GM21576 (cell line): ENCODE measurements around the gene CSNK2A3.

Source experiments
- ATAC-seq: cut with Tn5 transposase; IDR thresholded peaks from one replicate; pipeline ENCODE4 v1.9.1; 2021; ENCODE audit warnings: mild to moderate bottlenecking, moderate library complexity; ENCODE audit not compliant: unreplicated experiment

CSNK2A3 gene

DNA sequence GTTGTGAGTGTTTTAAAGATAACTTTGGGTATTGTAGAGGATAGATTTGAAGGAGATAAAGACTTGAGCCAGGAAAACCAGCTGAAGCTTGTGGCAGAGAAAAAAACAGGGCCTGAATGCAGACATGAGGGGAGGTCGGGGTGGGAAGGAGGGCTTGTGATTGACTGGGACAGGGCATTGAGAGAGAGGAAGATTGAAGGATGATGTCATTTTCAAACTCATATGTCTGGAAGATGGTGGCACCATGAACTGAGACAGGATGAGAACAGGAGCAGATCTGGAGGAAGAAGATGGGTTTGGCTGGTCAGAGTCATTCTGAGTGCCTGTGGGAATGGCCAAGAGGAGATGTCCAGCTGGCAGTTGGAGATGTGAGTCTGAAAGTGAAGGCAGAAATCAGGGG is 14.7 kb downstream of the CSNK2A3 start:
- ATAC-seq = no peak

GRCh38 chr11:11336664-11337063 is 16.4 kb downstream of the CSNK2A3 start:
- no peak for ATAC-seq

DNA sequence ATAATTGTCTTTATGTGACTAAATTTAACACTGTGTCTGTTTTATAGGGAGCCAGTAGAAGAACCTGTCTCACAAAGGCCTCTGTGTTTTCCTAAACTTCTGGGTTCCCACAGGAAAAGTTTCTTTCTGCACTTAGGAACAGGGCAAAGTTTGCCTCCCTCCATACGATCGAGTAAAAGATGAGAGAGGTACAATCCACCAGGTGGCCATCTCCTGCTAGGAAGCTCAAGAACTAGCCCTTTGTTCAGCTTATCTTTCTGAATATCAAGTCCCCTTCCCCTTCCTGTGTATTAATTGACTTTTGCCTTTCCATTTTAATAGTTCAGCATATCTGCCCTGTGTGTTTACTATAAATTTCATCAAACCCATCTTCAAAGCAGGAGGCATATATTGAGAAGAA is 18.0 kb downstream of the CSNK2A3 start:
- no peak for ATAC-seq

- ATAC-seq = no peak
Observed at GRCh38 chr11:11334607-11335006, 18.4 kb downstream of the CSNK2A3 start.

DNA sequence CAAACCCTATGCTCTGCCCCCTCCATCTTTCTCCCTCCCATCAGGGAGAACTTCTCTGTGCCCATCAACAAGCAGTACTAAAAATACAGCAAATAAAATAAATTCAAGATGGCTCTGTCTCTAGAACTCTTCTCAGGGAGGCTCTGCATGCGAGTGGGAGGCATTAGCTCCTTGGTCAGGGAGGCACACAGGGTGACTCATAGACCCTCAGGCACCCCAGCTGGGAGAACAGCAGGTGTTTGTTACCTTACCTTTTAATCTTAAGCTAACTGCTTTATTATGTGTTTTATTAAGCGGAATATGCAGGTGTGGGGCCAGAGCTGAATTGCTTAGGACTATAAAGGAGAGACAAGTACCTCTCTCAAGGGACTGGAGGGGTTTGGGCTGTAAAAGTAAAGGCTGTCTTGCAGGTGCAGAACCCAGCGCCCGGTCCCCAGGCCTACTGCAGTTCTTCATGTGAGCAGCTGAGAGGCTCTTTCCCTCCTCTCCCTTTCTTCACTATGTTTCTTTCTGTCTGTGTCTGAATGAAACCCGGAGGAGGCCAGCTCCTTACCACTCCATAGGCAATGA is 20.8 kb downstream of the CSNK2A3 start:
- ATAC-seq = no peak

GRCh38 chr11:11329062-11329806 is 23.8 kb downstream of the CSNK2A3 start:
- ATAC-seq = no peak

DNA sequence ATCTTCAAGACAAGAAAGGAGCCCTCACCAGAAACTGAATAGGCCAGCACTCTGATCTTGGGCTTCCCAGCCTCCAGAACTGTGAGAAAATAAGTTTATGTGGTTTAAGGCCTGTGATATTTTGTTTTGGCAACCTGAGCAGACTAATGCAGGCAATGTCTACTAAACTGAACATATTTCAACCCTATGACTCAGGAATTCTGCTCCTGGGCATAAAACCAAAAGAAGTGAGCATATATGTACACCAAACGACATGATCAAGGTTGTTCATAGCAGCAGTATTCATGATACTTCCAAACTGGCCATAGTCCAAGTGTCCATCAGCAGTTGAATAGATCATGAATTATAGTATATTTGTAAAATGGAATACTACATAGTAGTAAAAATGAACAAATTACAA is 29.0 kb downstream of the CSNK2A3 start:
- no peak for ATAC-seq

DNA sequence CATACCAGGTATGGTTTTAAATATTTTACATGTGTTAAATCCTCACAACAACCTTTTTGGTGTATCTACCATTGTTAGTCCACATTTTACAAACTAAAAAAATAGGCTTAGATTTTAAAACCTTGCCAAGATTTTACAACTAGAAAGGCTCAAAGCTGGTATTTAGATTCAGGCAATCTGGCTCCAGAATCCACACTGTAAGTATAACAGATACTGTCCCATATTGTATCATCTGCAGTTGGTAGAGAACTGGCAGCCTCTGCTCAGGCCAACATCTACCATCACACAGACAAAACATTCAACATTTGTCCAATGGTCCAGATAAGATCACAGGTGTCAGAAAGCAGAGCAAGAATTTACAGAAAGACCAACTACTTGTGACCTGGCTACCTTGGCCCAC is 30.9 kb downstream of the CSNK2A3 start:
- ATAC-seq = no peak

DNA sequence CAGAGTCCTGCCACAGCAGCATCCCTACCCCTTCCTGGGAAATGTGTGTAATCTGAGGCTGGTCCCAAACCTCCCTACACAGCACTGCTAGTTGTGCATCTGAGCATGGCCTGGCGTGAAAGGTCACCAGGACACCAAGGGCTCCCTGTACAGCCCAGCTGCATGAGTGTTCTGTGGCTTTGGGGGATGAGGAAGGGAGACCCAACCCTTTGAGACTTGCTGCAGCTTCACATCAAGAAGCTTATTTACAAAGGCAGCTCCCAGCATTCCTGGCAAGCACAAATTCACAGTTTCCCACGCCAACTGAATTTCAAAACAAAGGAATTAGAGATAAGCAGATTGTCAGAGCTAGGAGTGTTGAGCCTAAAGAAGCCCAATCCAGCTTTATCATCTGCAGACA is 32.2 kb downstream of the CSNK2A3 start:
- no peak for ATAC-seq

- no peak for ATAC-seq
Observed at GRCh38 chr11:11318961-11319360, 34.1 kb downstream of the CSNK2A3 start.

- ATAC-seq = no peak
Observed at GRCh38 chr11:11318461-11318860, 34.6 kb downstream of the CSNK2A3 start.

- no peak for ATAC-seq
Observed at GRCh38 chr11:11316651-11317230, 36.3 kb downstream of the CSNK2A3 start.

- no peak for ATAC-seq
Observed at GRCh38 chr11:11313902-11314692, 39.0 kb downstream of the CSNK2A3 start.

- ATAC-seq = no peak
Observed at GRCh38 chr11:11313426-11313825, 39.6 kb downstream of the CSNK2A3 start.

DNA sequence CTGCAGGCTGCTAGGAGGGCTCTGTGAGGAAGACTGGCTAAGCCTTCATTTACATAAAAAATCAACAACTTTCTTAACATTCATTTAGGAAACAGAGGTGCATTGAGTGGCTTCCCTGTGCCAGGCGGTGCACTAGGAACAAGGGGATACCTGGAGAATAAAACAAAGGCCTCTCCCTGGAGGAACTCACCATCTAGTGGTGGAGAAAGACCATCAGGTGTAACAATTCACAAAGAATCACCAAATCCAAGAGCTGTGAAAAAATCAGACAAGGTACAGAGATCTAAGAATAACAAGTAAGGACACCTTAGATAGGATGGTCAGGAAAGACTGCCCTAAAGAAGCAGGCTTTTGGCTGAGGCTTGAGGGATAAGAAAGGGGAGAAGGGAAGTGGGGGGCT is 40.3 kb downstream of the CSNK2A3 start:
- ATAC-seq = no peak

DNA sequence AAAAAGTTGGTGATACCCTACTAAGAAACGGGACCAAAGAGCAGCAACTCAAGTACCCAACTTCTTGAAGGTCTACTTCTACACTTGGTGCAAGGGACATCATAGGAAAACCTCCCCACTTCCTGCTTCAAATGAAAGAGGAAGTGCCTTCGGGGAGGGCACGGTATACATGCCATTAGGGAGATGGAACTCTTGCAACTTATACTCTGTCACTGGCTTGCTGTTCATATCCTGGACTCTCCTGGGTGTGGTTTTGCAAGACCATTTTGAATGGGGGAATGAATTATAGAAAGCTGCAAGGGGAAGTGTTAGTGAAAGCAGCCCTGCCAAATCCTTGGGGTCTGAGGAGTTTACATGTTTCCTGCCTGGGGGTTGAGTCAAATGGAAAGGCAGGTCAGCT is 41.9 kb downstream of the CSNK2A3 start:
- peak; percentile 49 for ATAC-seq

DNA sequence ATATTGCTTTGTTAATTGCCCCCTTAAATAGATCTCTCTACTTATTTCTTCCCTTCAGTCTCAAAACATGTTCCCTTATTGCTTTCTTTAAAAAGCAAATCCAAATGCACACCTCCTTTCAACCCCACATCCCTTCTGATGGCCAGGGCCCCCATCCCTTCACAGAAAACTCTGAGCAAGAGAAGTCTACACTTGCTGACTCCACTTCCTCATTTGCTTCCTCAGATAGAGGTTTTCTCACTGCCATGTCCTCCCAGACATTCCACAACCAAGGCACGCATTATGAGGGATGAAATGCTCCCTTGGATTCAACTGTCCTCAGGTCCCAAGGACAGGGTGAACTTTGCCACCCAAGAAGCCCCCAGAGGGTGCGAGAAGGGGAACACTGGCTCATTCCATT is 43.1 kb downstream of the CSNK2A3 start:
- no peak for ATAC-seq

GRCh38 chr11:11308249-11308648 is 44.8 kb downstream of the CSNK2A3 start:
- no peak for ATAC-seq

DNA sequence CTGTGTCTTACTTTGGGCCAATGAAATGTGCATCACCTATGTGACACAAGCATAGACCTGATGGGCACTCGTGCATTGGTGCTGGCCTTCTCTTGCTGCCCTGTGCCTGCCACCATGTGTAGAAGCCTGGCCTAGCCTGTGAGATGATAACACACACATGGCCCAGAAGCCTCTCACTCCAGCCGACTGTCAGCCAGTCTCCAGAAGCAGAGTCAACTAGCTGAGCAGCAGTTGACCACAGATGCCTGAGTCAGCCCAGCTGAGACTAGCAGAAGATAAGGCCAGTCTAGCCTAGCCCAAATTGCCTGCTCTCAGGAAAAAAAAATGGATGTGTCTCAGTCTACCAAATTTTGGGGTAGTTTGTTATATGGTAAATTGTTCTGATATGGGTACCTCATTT is 46.2 kb downstream of the CSNK2A3 start:
- no peak for ATAC-seq

GRCh38 chr11:11304550-11304949 is 48.5 kb downstream of the CSNK2A3 start:
- no peak for ATAC-seq

DNA sequence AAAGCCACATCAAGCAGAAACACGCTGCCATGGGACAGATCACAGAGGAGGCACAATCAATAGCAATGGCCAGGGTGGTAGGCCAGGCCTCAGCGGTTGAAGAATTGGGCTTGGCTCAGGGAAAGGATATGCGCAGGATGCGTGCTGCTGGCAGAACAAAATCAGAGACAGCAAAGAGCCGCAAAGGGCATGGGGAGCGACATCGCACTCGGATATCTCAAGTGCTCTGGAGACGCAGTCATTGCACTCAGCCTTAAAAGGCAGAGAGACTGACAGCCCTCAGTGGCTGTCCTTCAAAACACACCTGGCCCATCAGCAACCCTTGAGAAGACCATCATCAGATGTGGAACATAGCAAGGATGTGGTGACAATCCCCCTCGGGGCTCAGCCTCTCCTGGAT is 50.5 kb downstream of the CSNK2A3 start:
- no peak for ATAC-seq
